ENCODE measurements around the gene GRIN2D. TPM values are rescaled to one million over a fixed set of nuclear protein-coding genes. Genes with fewer than 3 reads are reported as not detected.

GRIN2D gene
- total and polyA plus RNA-seq, 2 experiments from 2014 or later: 3.2 to 3.5 TPM

DNA sequence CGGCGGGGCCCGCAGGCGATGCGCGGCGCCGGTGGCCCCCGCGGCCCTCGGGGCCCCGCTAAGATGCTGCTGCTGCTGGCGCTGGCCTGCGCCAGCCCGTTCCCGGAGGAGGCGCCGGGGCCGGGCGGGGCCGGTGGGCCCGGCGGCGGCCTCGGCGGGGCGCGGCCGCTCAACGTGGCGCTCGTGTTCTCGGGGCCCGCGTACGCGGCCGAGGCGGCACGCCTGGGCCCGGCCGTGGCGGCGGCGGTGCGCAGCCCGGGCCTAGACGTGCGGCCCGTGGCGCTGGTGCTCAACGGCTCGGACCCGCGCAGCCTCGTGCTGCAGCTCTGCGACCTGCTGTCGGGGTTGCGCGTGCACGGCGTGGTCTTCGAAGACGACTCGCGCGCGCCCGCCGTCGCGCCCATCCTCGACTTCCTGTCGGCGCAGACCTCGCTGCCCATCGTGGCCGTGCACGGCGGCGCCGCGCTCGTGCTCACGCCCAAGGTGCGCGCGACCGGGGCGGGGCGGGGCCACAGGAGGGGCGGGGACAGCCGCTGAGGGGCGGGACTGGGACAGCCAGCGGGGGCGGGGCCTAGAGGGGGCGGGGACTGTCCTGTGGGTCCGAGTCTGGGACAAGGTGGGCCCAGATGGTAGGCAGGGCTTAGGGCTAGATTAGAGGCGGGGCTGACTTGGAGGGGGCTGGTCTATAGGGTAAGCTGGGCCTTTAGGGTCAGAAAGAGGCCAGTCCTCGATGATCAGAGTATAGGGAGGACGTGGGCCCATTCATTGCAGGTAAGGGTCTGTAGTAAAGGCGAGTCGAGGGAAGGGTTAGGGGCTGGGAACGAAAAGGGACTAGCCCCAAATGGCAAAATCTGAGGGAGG is 5.1 kb downstream of the GRIN2D start:
- Histone ChIP-seq H3K27me3 (peaks cover 19% of the 10 kb centered on the region), H3K4me1 (ENCODE audit: low read depth) (peaks cover 14% of the 10 kb centered on the region), H3K27ac (no peak overlapping the region), H3K9me3 (ENCODE audit: low read depth) (no peaks in the 10 kb centered on the region), H3K4me3 (peak overlapping the region; percentile 37), H3K36me3 (no peaks in the 10 kb centered on the region)
- TF ChIP-seq CTCF (IDR thresholded peaks at IDR 0.05; ENCODE audit: low read depth, low read length): no peak
- peak; percentile 77 to 93 for DNase-seq (ENCODE audit: low read depth in 1 of 2, low spot score in 1 of 2)

- peaks cover 7% of the 10 kb centered on the region for H3K4me1 ChIP-seq (ENCODE audit: low read depth)
- no peaks in the 10 kb centered on the region for H3K36me3 ChIP-seq
- H3K27me3 ChIP-seq: peaks cover 13% of the 10 kb centered on the region
- H3K27ac ChIP-seq: no peak overlapping the region
- peak overlapping the region; percentile 2 for H3K4me3 ChIP-seq
- no peaks in the 10 kb centered on the region for H3K9me3 ChIP-seq (ENCODE audit: low read depth)
- DNase-seq (ENCODE audit: low read depth in 1 of 2, low spot score in 1 of 2): peak; percentile 58 to 75
- no peak for TF ChIP-seq CTCF (IDR thresholded peaks at IDR 0.05; ENCODE audit: low read depth, low read length)
Measured at GRCh38 chr19:48400018-48400742, 6.7 kb downstream of the GRIN2D start.

GRCh38 chr19:48401287-48401686 is 7.8 kb downstream of the GRIN2D start:
- H3K27ac ChIP-seq: no peak overlapping the region

DNA sequence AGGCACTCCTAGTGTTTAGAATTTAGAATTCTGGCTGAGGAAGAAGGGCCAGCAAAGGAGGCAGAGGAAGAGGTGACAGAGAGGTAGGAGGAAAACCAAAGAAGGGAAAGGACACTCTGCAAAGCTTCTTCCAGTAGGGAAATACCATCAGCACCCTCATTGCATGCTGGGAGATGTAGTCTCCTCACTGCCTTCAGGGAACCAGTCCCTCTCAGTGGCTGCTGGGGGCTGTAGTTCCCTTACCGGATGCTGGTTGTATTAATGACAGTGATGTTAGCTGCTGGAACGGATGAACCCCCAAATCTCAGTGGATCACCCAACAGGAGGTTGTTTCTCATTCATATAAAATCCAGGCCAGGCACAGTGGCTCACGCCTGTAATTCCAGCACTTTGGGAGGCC is 10.1 kb downstream of the GRIN2D start:
- DNase-seq (ENCODE audit: low read depth in 1 of 2, low spot score in 1 of 2): peak; percentile 77
- TF ChIP-seq CTCF (IDR thresholded peaks at IDR 0.05; ENCODE audit: low read depth, low read length): no peak
- Histone ChIP-seq H3K27ac (no peak overlapping the region), H3K36me3 (no peaks in the 10 kb centered on the region), H3K4me3 (no peak overlapping the region), H3K4me1 (ENCODE audit: low read depth) (no peaks in the 10 kb centered on the region), H3K9me3 (ENCODE audit: low read depth) (no peaks in the 10 kb centered on the region), H3K27me3 (no peaks in the 10 kb centered on the region)

More at GRCh38 chr19:48401287-48401686, 7.8 kb downstream of the GRIN2D start:
- Histone ChIP-seq H3K4me1 (ENCODE audit: low read depth) (no peaks in the 10 kb centered on the region), H3K9me3 (ENCODE audit: low read depth) (no peaks in the 10 kb centered on the region), H3K27me3 (peaks cover 10% of the 10 kb centered on the region), H3K4me3 (no peak overlapping the region), H3K36me3 (no peaks in the 10 kb centered on the region)
- no peak for DNase-seq (ENCODE audit: low read depth in 1 of 2, low spot score in 1 of 2)
- TF ChIP-seq CTCF (IDR thresholded peaks at IDR 0.05; ENCODE audit: low read depth, low read length): no peak

DNA sequence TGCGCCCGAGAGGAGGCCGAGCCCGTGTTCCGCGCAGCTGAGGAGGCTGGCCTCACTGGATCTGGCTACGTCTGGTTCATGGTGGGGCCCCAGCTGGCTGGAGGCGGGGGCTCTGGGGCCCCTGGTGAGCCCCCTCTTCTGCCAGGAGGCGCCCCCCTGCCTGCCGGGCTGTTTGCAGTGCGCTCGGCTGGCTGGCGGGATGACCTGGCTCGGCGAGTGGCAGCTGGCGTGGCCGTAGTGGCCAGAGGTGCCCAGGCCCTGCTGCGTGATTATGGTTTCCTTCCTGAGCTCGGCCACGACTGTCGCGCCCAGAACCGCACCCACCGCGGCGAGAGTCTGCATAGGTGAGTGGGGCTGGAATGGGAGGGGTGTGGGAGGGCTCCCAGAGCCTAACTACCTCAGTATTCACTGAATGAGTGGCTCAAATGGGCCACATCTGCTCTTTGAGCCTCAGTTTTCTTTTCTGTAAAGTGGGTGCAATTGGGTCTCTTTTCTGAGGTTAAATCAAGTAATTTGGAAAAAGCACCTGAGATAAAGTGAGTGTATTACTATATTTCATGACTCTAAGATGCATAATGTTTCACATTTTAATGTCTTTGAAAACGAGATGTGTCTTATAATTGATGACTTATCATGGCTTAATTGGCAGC is 11.7 kb downstream of the GRIN2D start:
- Histone ChIP-seq H3K4me1 (ENCODE audit: low read depth) (no peaks in the 10 kb centered on the region), H3K9me3 (ENCODE audit: low read depth) (no peaks in the 10 kb centered on the region), H3K27ac (no peak overlapping the region), H3K27me3 (no peaks in the 10 kb centered on the region), H3K4me3 (no peak overlapping the region), H3K36me3 (no peaks in the 10 kb centered on the region)
- no peak for TF ChIP-seq CTCF (IDR thresholded peaks at IDR 0.05; ENCODE audit: low read depth, low read length)
- no peak for DNase-seq (ENCODE audit: low read depth in 1 of 2, low spot score in 1 of 2)

Measured in cardiac muscle cell (in vitro differentiated cells and primary cell).